ENCODE data around the gene GTF2IRD1.

The GTF2IRD1 gene

GRCh38 chr7:74570533-74571156 is 116.9 kb downstream of the GTF2IRD1 start:
- Histone ChIP-seq H3K36me3 (ENCODE audit: control insufficient read depth, low read length) (0 out of 2 replicates have a peak, but pooled peaks cover 3% of the 10 kb centered on the region), H3K4me2 (ENCODE audit: low read length) (no peak overlapping the region), H3K27ac (ENCODE audit: low read depth, low read length) (no peak overlapping the region), H3K27me3 (ENCODE audit: control insufficient read depth, low read length) (no peaks in the 10 kb centered on the region), H3K79me2 (ENCODE audit: control insufficient read depth, low read length) (no peaks in the 10 kb centered on the region), H3K9me3 (ENCODE audit: control insufficient read depth, insufficient read depth, low read length) (no peaks in the 10 kb centered on the region), H3F3A (ENCODE audit: control insufficient read depth, insufficient read depth) (peaks cover 7% of the 10 kb centered on the region; the same call in 1 of the 2 replicates), H4K20me1 (ENCODE audit: control insufficient read depth, insufficient read depth, low read depth, low read length) (no peaks in the 10 kb centered on the region), H3K4me3 (ENCODE audit: low read length) (no peak overlapping the region), H3K9me2 (replicated peaks; ENCODE audit: control insufficient read depth, low read length) (no peaks in the 10 kb centered on the region), H3K4me1 (ENCODE audit: control insufficient read depth, low read length) (peaks cover 38% of the 10 kb centered on the region)
- TF ChIP-seq, protein P1, sequence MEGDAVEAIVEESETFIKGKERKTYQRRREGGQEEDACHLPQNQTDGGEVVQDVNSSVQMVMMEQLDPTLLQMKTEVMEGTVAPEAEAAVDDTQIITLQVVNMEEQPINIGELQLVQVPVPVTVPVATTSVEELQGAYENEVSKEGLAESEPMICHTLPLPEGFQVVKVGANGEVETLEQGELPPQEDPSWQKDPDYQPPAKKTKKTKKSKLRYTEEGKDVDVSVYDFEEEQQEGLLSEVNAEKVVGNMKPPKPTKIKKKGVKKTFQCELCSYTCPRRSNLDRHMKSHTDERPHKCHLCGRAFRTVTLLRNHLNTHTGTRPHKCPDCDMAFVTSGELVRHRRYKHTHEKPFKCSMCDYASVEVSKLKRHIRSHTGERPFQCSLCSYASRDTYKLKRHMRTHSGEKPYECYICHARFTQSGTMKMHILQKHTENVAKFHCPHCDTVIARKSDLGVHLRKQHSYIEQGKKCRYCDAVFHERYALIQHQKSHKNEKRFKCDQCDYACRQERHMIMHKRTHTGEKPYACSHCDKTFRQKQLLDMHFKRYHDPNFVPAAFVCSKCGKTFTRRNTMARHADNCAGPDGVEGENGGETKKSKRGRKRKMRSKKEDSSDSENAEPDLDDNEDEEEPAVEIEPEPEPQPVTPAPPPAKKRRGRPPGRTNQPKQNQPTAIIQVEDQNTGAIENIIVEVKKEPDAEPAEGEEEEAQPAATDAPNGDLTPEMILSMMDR (IDR thresholded peaks at IDR 0.05; ENCODE audit: low read depth, low read length, poor library complexity, severe bottlenecking) = no peak
- TF ChIP-seq EZH2phosphoT487 (IDR thresholded peaks at IDR 0.05; ENCODE audit: borderline replicate concordance, low read length) = no peak

- TF ChIP-seq, protein P1 (IDR thresholded peaks at IDR 0.05; ENCODE audit: low read depth, low read length, poor library complexity, severe bottlenecking) = no peak
- no peak for TF ChIP-seq EZH2phosphoT487 (IDR thresholded peaks at IDR 0.05; ENCODE audit: borderline replicate concordance, low read length)
- Histone ChIP-seq H3K36me3 (ENCODE audit: control insufficient read depth, low read length) (0 out of 2 replicates have a peak, but pooled peaks cover 3% of the 10 kb centered on the region), H3K79me2 (ENCODE audit: control insufficient read depth, low read length) (no peaks in the 10 kb centered on the region), H4K20me1 (ENCODE audit: control insufficient read depth, insufficient read depth, low read depth, low read length) (no peaks in the 10 kb centered on the region), H3K27me3 (ENCODE audit: control insufficient read depth, low read length) (no peaks in the 10 kb centered on the region), H3K4me3 (ENCODE audit: low read length) (peak overlapping the region; percentile 10; the same call in 1 of the 2 replicates), H3K4me1 (ENCODE audit: control insufficient read depth, low read length) (peaks cover 34% of the 10 kb centered on the region), H3F3A (ENCODE audit: control insufficient read depth, insufficient read depth) (0 out of 2 replicates have a peak, but pooled peaks cover 3% of the 10 kb centered on the region), H3K27ac (ENCODE audit: low read depth, low read length) (no peak overlapping the region), H3K9me3 (ENCODE audit: control insufficient read depth, insufficient read depth, low read length) (no peaks in the 10 kb centered on the region), H3K4me2 (ENCODE audit: low read length) (peak overlapping the region; percentile 45), H3K9me2 (replicated peaks; ENCODE audit: control insufficient read depth, low read length) (no peaks in the 10 kb centered on the region)
Measured at GRCh38 chr7:74572301-74572979, 118.7 kb downstream of the GTF2IRD1 start.

- TF ChIP-seq EZH2phosphoT487 (IDR thresholded peaks at IDR 0.05; ENCODE audit: borderline replicate concordance, low read length) = no peak
- TF ChIP-seq, protein P1 (IDR thresholded peaks at IDR 0.05; ENCODE audit: low read depth, low read length, poor library complexity, severe bottlenecking) = no peak
- Histone ChIP-seq H3K27ac (ENCODE audit: low read depth, low read length) (peak overlapping the region; percentile 13), H3F3A (ENCODE audit: control insufficient read depth, insufficient read depth) (0 out of 2 replicates have a peak, but pooled peaks cover 3% of the 10 kb centered on the region), H3K4me3 (ENCODE audit: low read length) (peak overlapping the region; percentile 10), H3K9me3 (ENCODE audit: control insufficient read depth, insufficient read depth, low read length) (no peaks in the 10 kb centered on the region), H3K4me1 (ENCODE audit: control insufficient read depth, low read length) (peaks cover 26% of the 10 kb centered on the region), H3K9me2 (replicated peaks; ENCODE audit: control insufficient read depth, low read length) (no peaks in the 10 kb centered on the region), H4K20me1 (ENCODE audit: control insufficient read depth, insufficient read depth, low read depth, low read length) (no peaks in the 10 kb centered on the region), H3K27me3 (ENCODE audit: control insufficient read depth, low read length) (no peaks in the 10 kb centered on the region), H3K79me2 (ENCODE audit: control insufficient read depth, low read length) (no peaks in the 10 kb centered on the region), H3K36me3 (ENCODE audit: control insufficient read depth, low read length) (0 out of 2 replicates have a peak, but pooled peaks cover 3% of the 10 kb centered on the region), H3K4me2 (ENCODE audit: low read length) (peak overlapping the region; percentile 45)
Measured at GRCh38 chr7:74573512-74573911, 119.8 kb downstream of the GTF2IRD1 start.

All from DOHH2 (cell line).